Regular cardiac myocyte (primary cell): ENCODE results near the gene GAN. TPM values are rescaled to one million over a fixed set of nuclear protein-coding genes. Genes with fewer than 3 reads are reported as not detected.

Source experiments
- total RNA-seq: library from RNA; depleted of rRNA; stranded (reverse); fragments of >200 nt; gene quantifications from 2 replicates; pipeline ENCODE4 v1.2.3, GENCODE V29; 2014

The GAN gene, protein sequence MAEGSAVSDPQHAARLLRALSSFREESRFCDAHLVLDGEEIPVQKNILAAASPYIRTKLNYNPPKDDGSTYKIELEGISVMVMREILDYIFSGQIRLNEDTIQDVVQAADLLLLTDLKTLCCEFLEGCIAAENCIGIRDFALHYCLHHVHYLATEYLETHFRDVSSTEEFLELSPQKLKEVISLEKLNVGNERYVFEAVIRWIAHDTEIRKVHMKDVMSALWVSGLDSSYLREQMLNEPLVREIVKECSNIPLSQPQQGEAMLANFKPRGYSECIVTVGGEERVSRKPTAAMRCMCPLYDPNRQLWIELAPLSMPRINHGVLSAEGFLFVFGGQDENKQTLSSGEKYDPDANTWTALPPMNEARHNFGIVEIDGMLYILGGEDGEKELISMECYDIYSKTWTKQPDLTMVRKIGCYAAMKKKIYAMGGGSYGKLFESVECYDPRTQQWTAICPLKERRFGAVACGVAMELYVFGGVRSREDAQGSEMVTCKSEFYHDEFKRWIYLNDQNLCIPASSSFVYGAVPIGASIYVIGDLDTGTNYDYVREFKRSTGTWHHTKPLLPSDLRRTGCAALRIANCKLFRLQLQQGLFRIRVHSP
- total RNA-seq: 7.5 and 8.5 TPM in 2 replicates

DNA sequence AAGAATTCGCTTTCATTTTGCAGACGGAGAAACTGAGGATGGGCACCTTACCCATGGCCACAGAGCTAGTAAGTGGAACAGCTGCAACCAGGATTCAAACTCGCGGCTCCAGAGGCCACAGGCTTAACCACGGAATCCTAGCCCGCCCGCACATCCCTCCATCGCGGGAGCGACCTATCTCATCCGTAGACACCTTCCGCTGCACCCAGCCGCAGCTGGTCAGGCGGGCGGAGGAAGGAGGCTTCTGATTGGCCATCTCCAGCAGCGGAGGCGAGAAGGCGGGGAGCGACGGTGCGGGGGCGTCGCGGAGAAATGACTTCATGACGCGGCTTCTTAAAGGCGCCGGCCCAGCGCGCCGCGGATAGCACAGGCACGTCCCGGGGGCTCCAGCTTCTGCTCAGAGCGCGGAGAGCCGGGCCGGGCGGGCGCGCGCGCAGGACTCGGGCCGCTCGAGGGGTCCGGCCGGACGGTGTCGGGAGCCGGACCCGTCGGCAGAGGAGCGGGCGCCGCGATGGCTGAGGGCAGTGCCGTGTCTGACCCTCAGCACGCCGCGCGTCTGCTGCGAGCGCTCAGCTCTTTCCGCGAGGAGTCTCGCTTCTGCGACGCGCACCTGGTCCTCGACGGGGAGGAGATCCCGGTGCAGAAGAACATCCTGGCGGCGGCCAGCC lies at the start of gene GAN:
TSS of gene GAN (plus strand) at position 360 of the 668 bp plus-strand sequence. CDS start at position 512, 152 bp downstream.

Other genes starting within 250 kb of the GAN start
- gene C16orf46, start 237.7 kb upstream of the GAN start, total RNA-seq: 0.85 TPM in 1 of 2 replicates, not detected in the other
- 12.1 and 18.4 TPM in 2 replicates for gene GCSH, start 218.6 kb upstream of the GAN start, total RNA-seq
- not detected in 2 replicates for gene BCO1, start 76.3 kb upstream of the GAN start, total RNA-seq
- 2.8 and 3.5 TPM in 2 replicates for gene CMIP, start 129.8 kb downstream of the GAN start, total RNA-seq